Osteocyte (in vitro differentiated cells): ENCODE data around the gene RBFOX2. TPM values are rescaled to one million over a fixed set of nuclear protein-coding genes. Genes with fewer than 3 reads are reported as not detected.
A peak's percentile ranks its signal among the peaks of the same experiment; 100 is the strongest.

ENCODE experiments used
- DNase-seq: peaks from one replicate; pipeline ENCODE4 v3.0.0; 2021; ENCODE audit warnings: mixed read lengths; ENCODE audit not compliant: unreplicated experiment; ENCODE audit errors: extremely low spot score
- H3K27ac Mint-ChIP-seq: one replicate; pipeline ENCODE4 v1.8.0; 2021; ENCODE audit warnings: mild to moderate bottlenecking, mixed read lengths; ENCODE audit not compliant: unreplicated experiment
- H3K27me3 Mint-ChIP-seq: one replicate; pipeline ENCODE4 v1.8.0; 2021; ENCODE audit warnings: mixed read lengths; ENCODE audit not compliant: unreplicated experiment
- H3K36me3 Mint-ChIP-seq: one replicate; pipeline ENCODE4 v1.8.0; 2021; ENCODE audit warnings: mixed read lengths; ENCODE audit not compliant: unreplicated experiment
- H3K4me1 Mint-ChIP-seq: one replicate; pipeline ENCODE4 v1.8.0; 2021; ENCODE audit warnings: mixed read lengths; ENCODE audit not compliant: unreplicated experiment
- H3K4me3 Mint-ChIP-seq: one replicate; pipeline ENCODE4 v1.8.0; 2021; ENCODE audit warnings: mild to moderate bottlenecking, moderate library complexity, mixed read lengths; ENCODE audit not compliant: unreplicated experiment
- H3K9me3 Mint-ChIP-seq: one replicate; pipeline ENCODE4 v1.8.0; 2021; ENCODE audit warnings: mixed read lengths; ENCODE audit not compliant: unreplicated experiment
- total RNA-seq: library from RNA; stranded (reverse); gene quantifications from 2 replicates; pipeline ENCODE4 v1.2.1, GENCODE V29; 2021
- TF ChIP-seq, protein P1 (sequence below): fragments of 200-600 bp; sonication (generic); IDR thresholded peaks from 2 replicates; pipeline ENCODE4 v1.5.0; 2021; ENCODE audit warnings: antibody characterized with exemption, mild to moderate bottlenecking, moderate library complexity

The RBFOX2 gene
- total RNA-seq, 1 donor from 2014 or later: 151 TPM

DNA sequence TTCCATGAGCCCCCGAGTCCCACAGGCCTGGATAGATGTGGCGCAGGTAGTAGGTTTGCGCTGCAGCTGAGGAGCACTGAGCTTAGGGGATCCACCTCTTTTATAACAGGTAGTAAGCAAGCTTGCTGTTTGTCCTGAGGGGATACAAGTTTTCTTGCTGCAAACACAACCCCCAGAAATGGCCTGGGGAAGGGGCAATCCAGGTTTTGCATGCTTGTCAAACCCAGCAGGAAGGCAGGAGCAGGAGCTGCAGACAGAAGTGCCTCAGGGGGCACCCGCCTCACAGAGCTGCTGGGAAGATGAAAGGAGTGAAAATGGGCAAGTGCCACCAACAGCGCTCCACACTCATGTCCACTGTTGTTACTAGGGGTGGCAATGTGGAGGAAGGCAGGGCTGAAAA, 292.5 kb downstream of the RBFOX2 start:
- H3K27ac Mint-ChIP-seq: no peak overlapping the region

DNA sequence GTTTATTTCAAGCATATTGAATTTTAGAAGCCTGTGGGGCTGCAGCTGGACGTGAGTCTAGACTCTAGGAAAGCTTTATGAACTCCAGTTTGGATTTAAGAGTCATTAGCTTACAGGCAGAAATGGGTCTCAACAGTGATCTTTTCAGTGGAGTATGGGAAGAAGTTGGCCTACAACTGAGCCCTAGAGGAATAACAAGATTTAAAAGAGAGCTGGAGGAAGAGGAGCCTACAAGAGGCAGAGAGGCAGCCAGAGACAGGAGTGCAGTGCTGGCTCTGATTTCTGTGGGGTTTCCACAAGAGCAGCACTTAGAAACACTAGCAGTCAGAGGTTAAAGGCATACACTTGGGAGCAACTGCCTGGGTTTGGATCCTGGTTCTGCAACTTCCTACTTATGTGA, 293.1 kb downstream of the RBFOX2 start:
- no peak overlapping the region for H3K4me3 Mint-ChIP-seq
- peaks cover 3% of the 10 kb centered on the region for H3K27me3 Mint-ChIP-seq
- no peaks in the 10 kb centered on the region for H3K4me1 Mint-ChIP-seq
- TF ChIP-seq, protein P1, sequence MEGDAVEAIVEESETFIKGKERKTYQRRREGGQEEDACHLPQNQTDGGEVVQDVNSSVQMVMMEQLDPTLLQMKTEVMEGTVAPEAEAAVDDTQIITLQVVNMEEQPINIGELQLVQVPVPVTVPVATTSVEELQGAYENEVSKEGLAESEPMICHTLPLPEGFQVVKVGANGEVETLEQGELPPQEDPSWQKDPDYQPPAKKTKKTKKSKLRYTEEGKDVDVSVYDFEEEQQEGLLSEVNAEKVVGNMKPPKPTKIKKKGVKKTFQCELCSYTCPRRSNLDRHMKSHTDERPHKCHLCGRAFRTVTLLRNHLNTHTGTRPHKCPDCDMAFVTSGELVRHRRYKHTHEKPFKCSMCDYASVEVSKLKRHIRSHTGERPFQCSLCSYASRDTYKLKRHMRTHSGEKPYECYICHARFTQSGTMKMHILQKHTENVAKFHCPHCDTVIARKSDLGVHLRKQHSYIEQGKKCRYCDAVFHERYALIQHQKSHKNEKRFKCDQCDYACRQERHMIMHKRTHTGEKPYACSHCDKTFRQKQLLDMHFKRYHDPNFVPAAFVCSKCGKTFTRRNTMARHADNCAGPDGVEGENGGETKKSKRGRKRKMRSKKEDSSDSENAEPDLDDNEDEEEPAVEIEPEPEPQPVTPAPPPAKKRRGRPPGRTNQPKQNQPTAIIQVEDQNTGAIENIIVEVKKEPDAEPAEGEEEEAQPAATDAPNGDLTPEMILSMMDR: no peak
- H3K27ac Mint-ChIP-seq: no peak overlapping the region
- peaks cover 29% of the 10 kb centered on the region for H3K36me3 Mint-ChIP-seq
- H3K9me3 Mint-ChIP-seq: no peaks in the 10 kb centered on the region
- DNase-seq: peak; percentile 51

More for the DNA sequence above, 292.5 kb downstream of the RBFOX2 start:
- peaks cover 1% of the 10 kb centered on the region for H3K27me3 Mint-ChIP-seq
- peaks cover 29% of the 10 kb centered on the region for H3K36me3 Mint-ChIP-seq
- H3K9me3 Mint-ChIP-seq: no peaks in the 10 kb centered on the region
- TF ChIP-seq, protein P1: no peak
- DNase-seq: peak; percentile 68
- no peaks in the 10 kb centered on the region for H3K4me1 Mint-ChIP-seq
- no peak overlapping the region for H3K4me3 Mint-ChIP-seq

DNA sequence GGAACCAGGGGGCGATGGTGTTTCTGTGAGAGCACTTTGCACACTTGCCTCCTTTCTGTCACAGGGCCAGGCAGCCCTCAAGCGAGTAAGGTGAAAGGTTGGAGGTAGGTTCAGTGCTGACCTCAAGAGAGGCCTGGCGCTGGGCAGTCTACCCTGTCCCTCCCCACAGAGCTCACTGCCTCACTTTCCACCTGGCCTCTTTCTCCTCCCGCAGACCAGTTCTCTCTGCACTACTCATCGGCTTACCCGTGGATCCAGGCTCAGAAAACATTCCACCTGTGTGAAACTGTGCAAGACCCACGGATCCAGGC, 294.2 kb downstream of the RBFOX2 start:
- DNase-seq: peak; percentile 23
- Mint-ChIP-seq H3K27ac (no peak overlapping the region), H3K4me3 (no peak overlapping the region), H3K36me3 (peaks cover 27% of the 10 kb centered on the region), H3K27me3 (peaks cover 3% of the 10 kb centered on the region), H3K9me3 (no peaks in the 10 kb centered on the region), H3K4me1 (no peaks in the 10 kb centered on the region)
- TF ChIP-seq, protein P1: no peak

DNA sequence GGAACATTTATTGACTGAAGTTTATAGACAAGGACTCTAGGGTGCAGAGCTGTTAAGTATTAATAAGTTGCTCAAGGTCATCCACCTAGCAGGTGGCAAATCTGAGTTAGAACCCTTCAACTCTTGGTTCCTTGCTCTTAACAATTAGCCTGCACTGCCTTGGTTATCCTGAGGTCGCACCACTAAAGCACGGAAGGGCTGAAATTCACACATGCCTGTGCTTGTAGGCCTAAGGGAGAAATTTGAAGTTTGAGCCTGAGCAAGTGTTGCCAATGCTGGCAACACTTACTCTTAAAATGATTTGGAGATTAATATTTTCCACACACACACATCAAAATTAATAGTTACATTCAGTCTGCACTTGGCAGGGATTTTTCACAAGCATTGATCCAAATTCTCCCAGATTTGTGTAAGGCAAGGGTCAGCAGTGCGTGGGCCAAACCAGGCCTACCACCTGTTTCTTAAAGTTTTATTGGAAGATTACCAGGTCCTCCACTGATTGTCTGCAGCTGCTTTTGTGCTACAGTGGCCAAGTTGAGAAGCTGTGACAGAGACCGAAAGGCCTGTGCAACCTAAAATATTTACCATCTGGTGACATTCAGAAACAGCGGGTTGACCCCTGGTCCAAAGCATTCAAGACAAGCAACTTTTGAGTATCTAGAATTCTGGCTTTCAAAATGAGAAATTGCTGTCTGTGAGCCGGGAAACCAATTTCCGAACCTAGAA, 294.7 kb downstream of the RBFOX2 start:
- H3K27me3 Mint-ChIP-seq: peaks cover 3% of the 10 kb centered on the region
- H3K27ac Mint-ChIP-seq: no peak overlapping the region
- H3K4me3 Mint-ChIP-seq: no peak overlapping the region
- peaks cover 24% of the 10 kb centered on the region for H3K36me3 Mint-ChIP-seq
- H3K9me3 Mint-ChIP-seq: no peaks in the 10 kb centered on the region
- H3K4me1 Mint-ChIP-seq: no peaks in the 10 kb centered on the region
- TF ChIP-seq, protein P1: no peak
- no peak for DNase-seq

DNA sequence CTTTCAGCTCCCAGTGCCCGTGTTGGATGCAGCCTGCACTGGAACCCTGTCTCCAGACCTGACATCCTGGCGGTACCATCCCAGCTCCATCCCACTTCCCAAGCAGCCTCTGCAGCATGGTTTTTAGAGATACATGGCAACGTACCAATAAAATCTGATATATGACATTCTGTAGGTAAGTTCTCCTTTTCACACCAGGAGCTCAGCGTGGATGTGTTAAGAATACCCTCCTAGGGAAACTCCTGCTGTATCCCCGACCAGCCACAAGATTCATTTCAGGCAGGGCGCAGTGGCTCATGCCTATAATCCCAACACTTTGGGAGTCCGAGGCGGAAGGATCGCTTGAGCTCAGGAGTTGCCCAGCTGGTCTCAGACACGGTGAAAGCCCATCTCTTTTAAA, 295.6 kb downstream of the RBFOX2 start:
- H3K4me1 Mint-ChIP-seq: no peaks in the 10 kb centered on the region
- TF ChIP-seq, protein P1: no peak
- H3K4me3 Mint-ChIP-seq: no peak overlapping the region
- peak; percentile 62 for DNase-seq
- H3K27ac Mint-ChIP-seq: no peak overlapping the region
- H3K27me3 Mint-ChIP-seq: peaks cover 3% of the 10 kb centered on the region
- H3K36me3 Mint-ChIP-seq: peaks cover 14% of the 10 kb centered on the region
- H3K9me3 Mint-ChIP-seq: no peaks in the 10 kb centered on the region
